Bone marrow (tissue), 2 donors: ENCODE results near the gene CALM1.
A peak's percentile ranks its signal among the peaks of the same experiment; 100 is the strongest.

ENCODE experiments used
- DNase-seq, 2 donors: peaks; one replicate each; lab custom pipeline; 2025; lab: John Stamatoyannopoulos, UW

Gene CALM1

GRCh38 chr14:90443161-90444076, 46.6 kb downstream of the CALM1 start:
- DNase-seq: peak in 1 of 2 donors; percentile 78

GRCh38 chr14:90444077-90444696, 47.4 kb downstream of the CALM1 start:
- DNase-seq: peak in 1 of 2 donors; percentile 15

DNA sequence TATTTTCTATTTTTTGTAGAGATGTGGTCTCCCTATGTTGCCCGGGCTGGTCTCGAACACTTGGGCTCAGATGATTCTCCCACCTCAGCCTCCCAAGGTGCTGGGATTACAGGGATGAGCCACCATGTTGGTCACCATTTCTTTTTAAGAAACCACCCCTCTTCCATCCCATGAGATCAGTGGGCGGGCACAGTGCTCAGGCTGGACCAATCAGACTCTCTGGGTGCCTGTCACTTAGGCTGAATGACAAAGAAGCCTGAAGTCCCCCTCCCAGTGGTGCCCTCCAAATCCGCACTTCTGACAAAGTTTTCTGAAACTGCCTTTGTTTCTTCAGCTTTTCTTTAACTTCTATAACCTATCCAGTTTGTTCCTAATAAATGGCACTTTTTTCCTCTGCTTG, 48.2 kb downstream of the CALM1 start:
- DNase-seq: no peak

DNA sequence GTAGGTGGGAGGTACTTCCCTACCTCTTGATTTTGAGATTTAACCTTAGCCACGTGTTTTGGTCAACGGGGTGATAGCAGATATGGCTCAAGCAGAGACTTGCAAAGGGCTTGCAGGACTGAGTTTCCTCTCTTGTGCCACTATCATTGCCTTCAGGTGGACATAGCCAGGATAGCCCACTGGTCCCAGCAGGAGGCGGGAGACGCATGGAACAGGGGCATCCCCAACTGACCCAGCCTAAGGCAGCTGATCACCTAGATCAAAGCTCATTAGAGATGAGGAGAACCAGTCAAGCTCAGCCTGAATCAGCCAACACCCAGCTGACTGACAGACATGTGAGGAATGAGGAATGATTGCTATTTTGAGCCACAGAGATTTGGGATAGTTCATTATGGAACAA, 49.6 kb downstream of the CALM1 start:
- no peak for DNase-seq

DNA sequence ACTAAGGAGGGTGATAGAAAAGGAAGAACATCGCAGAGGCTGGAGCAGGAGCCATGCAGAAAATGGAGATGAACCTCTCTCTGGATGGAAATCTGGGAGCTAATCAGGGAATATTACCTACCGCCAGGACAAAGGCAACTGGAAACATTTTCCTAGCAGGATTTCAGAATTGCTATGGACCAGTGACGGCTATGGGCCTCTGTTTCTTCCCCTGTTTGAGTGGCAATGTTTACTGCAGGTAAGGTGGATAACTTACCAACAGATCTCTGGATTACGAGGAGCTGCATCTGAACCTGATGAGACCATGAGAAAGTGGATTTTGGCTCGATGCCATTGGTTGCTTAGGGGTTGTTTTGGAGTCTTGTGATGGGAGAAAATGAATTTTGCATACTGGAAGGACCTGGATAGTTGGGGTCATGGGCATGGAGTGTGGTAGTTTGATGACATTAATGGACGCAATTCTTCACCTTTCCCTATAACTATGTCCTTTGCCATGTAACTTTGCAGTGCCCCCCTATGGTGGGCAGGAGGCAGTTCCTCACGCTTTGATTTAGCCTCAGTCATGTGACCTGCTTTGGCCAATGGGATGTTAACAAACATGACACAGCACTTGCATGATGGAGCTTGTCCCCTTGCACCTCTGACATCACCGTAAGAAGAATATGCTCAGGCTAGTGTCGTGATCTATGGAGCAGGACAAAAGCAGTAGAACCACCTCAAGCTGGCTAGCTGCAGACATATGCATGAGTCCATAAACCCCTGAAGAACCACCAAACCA, 51.1 kb downstream of the CALM1 start:
- no peak for DNase-seq

GRCh38 chr14:90449411-90449810, 52.6 kb downstream of the CALM1 start:
- peak in 1 of 2 donors; percentile 53 for DNase-seq

- DNase-seq: no peak
Measured at GRCh38 chr14:90450151-90450550, 53.3 kb downstream of the CALM1 start.

- DNase-seq: no peak
Measured at GRCh38 chr14:90450667-90451066, 53.8 kb downstream of the CALM1 start.

DNA sequence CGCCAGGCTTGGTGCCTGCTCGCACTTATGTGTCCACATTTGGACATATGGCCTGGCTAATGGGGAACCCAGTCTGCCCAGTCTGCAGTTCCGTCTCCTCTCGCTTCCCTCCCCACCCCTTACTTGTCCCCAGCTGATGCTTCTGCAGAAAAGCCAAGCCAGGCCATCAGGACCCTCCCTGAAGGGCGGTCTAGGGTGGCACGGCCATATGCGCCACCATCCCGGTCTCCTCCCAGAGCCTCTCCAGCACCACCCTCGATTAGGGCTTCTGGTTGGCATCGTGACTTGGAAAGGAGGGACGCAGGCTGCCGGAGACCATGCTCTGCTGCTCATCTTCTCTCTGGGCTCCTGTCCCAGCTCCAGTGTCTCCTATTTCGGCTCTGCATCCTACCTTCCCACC, 54.6 kb downstream of the CALM1 start:
- DNase-seq: no peak

DNA sequence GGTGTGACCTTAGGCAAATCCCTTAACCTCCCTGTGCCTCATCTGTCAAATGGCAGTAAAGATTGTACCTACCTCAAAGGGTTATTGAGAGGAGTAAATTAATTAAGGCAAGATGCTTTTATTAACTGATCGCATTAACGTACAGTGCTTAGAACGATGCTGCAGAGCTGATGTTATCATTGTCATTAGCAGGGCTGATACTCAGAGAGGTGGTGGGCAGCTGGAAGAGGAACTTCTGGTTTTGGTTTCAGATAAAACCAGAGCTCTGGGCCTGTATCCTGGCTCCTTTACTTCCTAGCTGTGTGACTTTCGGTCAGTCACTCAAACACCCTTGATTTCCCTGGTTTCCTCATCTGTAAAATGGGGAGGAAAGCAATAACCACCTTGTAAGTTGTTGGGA, 55.1 kb downstream of the CALM1 start:
- peak in 1 of 2 donors; percentile 59 for DNase-seq

- DNase-seq: peak in 1 of 2 donors; percentile 37
Measured at GRCh38 chr14:90452366-90452765, 55.5 kb downstream of the CALM1 start.

DNA sequence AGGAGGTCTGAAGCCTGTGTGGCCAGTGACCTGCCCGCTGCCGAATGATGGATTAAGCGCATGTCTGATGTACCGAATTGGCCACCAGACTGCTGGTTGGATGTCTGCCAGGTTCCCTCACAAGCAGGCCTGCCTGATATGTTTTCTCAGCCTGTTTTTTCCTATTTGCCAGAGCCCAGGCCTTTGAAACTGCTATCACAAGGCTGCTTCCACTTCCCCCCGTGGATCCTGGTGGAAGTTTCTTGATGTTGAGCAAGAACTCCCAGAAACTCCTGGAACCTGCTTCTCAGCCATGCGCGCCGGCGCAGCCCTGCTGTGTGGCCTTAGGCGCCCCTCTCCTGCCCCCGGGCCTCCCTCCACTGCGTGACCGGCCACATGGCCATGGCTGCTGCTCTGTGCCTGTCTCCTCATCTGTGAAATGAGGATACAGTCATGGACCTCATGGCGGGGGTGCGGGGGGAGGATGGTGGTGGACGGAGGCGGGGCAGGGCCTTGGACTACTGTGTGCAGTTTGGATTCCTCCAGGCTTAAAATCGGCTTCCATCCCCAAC, 56.6 kb downstream of the CALM1 start:
- no peak for DNase-seq

GRCh38 chr14:90454041-90455000, 57.5 kb downstream of the CALM1 start:
- no peak for DNase-seq

GRCh38 chr14:90455100-90455571, 58.3 kb downstream of the CALM1 start:
- DNase-seq: no peak

DNA sequence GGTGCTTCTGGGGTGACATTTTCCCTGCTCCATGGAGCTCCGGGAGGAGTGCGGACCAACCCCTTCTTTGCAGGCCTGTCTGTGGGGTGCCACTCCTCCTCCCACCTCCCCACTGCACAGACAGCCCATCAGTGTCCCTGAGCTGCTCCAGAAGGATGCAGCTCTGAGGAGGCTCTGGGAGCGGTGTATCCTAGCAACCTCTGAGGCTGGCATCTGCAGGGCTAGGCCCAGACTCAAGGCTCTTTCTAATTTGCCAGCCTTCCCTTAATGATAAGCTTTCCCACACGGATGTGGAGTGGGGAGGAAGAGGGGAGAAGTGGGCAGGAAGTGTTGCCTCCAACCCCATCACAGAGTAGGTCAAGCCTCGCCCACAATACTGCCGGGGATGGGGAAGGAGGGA, 59.7 kb downstream of the CALM1 start:
- DNase-seq: no peak

DNA sequence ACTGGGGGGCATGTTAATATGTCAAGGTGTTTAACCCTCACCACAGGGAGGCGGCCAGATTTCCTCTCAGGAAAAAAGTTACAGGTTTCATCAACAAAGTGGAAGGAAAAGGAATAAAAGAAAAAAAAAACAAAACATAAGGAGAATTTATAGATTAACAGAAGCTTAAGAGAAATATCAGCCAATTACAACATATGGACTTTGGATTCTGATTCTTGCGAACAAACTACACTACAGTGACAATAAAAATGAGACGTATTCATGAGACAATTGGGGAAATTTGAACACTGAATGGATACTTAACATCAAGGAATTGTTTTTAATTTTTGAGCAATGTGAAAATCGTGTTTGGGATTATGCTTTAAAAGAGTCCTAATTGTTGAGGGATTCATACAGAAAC, 60.4 kb downstream of the CALM1 start:
- no peak for DNase-seq
